Calu3 (cell line): ENCODE results near the gene CYP2B6. TPM values are rescaled to one million over a fixed set of nuclear protein-coding genes. Genes with fewer than 3 reads are reported as not detected.

Experiments
- BruUV-seq: library from RNA; stranded (reverse); fragments of 400-500 nt; replicated peaks from 2 replicates; lab custom pipeline; 2021; lab: Mats Ljungman, UMichigan
- CTCF ChIA-PET: fragments of 300-600 bp; sonication (Branson Sonifier 250); formaldehyde crosslinking; loops from one replicate; lab custom pipeline; 2022; ENCODE audit warnings: antibody characterized with exemption; lab: Charles Lee
- DNase-seq: peaks from one replicate; pipeline ENCODE4 v3.0.0; 2022
- H3K27ac Mint-ChIP-seq: one replicate; pipeline ENCODE4 v1.8.0; 2022; ENCODE audit warnings: mixed read lengths; ENCODE audit not compliant: unreplicated experiment
- H3K27me3 Mint-ChIP-seq: one replicate; pipeline ENCODE4 v1.8.0; 2022; ENCODE audit warnings: mixed read lengths; ENCODE audit not compliant: unreplicated experiment
- H3K36me3 Mint-ChIP-seq: one replicate; pipeline ENCODE4 v1.8.0; 2022; ENCODE audit warnings: mild to moderate bottlenecking, moderate library complexity, mixed read lengths; ENCODE audit not compliant: insufficient read depth, unreplicated experiment
- H3K4me1 Mint-ChIP-seq: one replicate; pipeline ENCODE4 v1.8.0; 2022; ENCODE audit warnings: mild to moderate bottlenecking, low read depth, mixed read lengths; ENCODE audit not compliant: unreplicated experiment
- H3K4me3 Mint-ChIP-seq: one replicate; pipeline ENCODE4 v1.8.0; 2022; ENCODE audit warnings: mild to moderate bottlenecking, low read depth, moderate library complexity, mixed read lengths; ENCODE audit not compliant: unreplicated experiment
- H3K9me3 Mint-ChIP-seq: one replicate; pipeline ENCODE4 v1.8.0; 2022; ENCODE audit warnings: low read depth, mixed read lengths; ENCODE audit not compliant: unreplicated experiment
- CTCF ChIP-seq: fragments of 200-600 bp; IDR thresholded peaks from one replicate; pipeline ENCODE4 v1.8.0; 2022; ENCODE audit warnings: antibody characterized with exemption; ENCODE audit not compliant: unreplicated experiment
- intact Hi-C: fragments of 100-400 bp; cut with micrococcal nuclease; formaldehyde crosslinking; loops from one replicate; pipeline ENCODE4 v1.10.0; 2022; ENCODE audit not compliant: unreplicated experiment
- total RNA-seq: library from RNA; stranded (reverse); gene quantifications from 2 replicates; pipeline ENCODE4 v1.2.3, GENCODE V29; 2022

Gene CYP2B6
- total RNA-seq, 1 experiment from 2014 or later: 4.2 TPM

DNA sequence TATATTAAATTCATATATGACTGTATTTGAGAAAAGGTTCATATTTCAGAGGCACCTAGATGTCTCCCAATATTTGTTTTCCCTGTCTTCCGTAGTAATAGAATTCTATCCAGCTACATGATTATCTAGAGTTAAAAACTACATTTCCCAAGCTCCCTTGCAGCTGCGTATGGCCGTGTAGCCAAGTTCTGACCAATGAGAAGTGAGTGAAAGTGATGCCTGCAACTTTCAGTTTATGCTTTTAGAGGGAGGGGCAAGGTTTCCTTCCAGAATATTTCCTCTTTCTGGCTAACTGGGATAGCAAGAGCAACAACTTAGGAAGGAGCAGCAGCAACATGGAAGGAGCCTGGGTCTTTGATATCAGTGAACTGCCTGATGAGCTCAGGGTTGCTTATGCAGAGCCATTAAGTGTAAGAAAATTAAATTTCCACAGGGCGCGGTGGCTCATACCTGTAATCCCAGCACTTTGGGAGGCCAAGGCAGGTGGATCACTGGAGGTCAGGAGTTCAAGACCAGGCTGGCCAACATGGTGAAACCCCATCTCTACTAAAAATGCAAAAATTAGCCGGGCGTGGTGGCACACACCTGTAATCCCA, 74.0 kb downstream of the CYP2B6 start:
- no peak for TF ChIP-seq CTCF
- DNase-seq: no peak
- H3K27ac Mint-ChIP-seq: no peak overlapping the region
- H3K4me3 Mint-ChIP-seq: no peak overlapping the region
- no peaks in the 10 kb centered on the region for H3K36me3 Mint-ChIP-seq
- intact Hi-C loops: no loop called here
- CTCF ChIA-PET: interaction anchor here (0.6 kb wide), 1 partner anchor 11 kb away, joined by 4 read pairs; no protein-coding TSS in a partner anchor
- peaks cover 1% of the 10 kb centered on the region for H3K9me3 Mint-ChIP-seq
- no TSS peak for BruUV-seq
- peaks cover 32% of the 10 kb centered on the region for H3K27me3 Mint-ChIP-seq
- H3K4me1 Mint-ChIP-seq: peaks cover 8% of the 10 kb centered on the region

Other genes with a start within 250 kb of the CYP2B6 start
- 17.8 and 20.2 TPM in 2 replicates for gene ACTMAP, start 240.8 kb upstream of the CYP2B6 start, total RNA-seq
- 95.4 and 102 TPM in 2 replicates for gene SNRPA, start 240.1 kb upstream of the CYP2B6 start, total RNA-seq
- 30.2 and 49.3 TPM in 2 replicates for gene MIA, start 215.8 kb upstream of the CYP2B6 start, total RNA-seq
- gene RAB4B, start 213.0 kb upstream of the CYP2B6 start, total RNA-seq: 21.0 and 22.7 TPM in 2 replicates
- gene EGLN2, start 192.1 kb upstream of the CYP2B6 start, total RNA-seq: 95.4 and 109 TPM in 2 replicates
- gene CYP2A6, start 140.8 kb upstream of the CYP2B6 start, total RNA-seq: not detected in 2 replicates
- not detected in 2 replicates for gene CYP2A7, start 109.1 kb upstream of the CYP2B6 start, total RNA-seq
- not detected in 2 replicates for gene CYP2A13, start 97.2 kb downstream of the CYP2B6 start, total RNA-seq
- not detected in 2 replicates for gene CYP2F1, start 123.2 kb downstream of the CYP2B6 start, total RNA-seq
- 4.9 and 8.9 TPM in 2 replicates for gene CYP2S1, start 201.9 kb downstream of the CYP2B6 start, total RNA-seq
- 107 and 118 TPM in 2 replicates for gene AXL, start 227.9 kb downstream of the CYP2B6 start, total RNA-seq